ENCODE data around the gene INAVA.

INAVA gene

DNA sequence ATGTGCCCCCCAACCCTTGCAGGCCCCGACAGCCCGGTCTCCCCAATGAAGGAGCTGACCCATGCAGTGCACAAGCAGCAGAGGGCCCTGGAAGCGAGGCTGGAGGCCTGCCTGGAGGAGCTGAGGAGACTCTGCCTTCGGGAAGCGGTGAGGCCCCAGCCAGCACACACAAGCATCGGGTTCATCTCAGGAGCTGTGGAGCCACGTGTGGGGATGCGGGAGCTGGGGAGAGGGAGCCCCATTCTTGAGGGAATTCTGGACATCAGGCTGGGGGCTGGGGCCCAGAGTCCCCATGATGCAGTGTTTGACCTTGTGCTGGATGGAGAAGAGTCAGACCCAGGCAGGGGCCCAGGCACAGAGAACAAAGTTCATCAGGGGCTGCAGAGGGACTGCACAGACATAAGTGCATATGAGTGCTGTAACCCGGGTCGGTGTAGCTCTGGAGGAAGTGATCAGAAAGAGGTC lies 4.8 kb downstream of the INAVA start:
- H3K4me1 ChIP-seq (ENCODE audit: control insufficient read depth, low read length): no peaks in the 10 kb centered on the region
- H3K4me2 ChIP-seq (ENCODE audit: low read length): no peak overlapping the region
- H3K79me2 ChIP-seq (ENCODE audit: control insufficient read depth, low read length): no peaks in the 10 kb centered on the region
- H3K36me3 ChIP-seq (ENCODE audit: control insufficient read depth, low read length): no peaks in the 10 kb centered on the region
- no peak overlapping the region for H3K27ac ChIP-seq (ENCODE audit: low read depth, low read length)
- TF ChIP-seq, protein P1, sequence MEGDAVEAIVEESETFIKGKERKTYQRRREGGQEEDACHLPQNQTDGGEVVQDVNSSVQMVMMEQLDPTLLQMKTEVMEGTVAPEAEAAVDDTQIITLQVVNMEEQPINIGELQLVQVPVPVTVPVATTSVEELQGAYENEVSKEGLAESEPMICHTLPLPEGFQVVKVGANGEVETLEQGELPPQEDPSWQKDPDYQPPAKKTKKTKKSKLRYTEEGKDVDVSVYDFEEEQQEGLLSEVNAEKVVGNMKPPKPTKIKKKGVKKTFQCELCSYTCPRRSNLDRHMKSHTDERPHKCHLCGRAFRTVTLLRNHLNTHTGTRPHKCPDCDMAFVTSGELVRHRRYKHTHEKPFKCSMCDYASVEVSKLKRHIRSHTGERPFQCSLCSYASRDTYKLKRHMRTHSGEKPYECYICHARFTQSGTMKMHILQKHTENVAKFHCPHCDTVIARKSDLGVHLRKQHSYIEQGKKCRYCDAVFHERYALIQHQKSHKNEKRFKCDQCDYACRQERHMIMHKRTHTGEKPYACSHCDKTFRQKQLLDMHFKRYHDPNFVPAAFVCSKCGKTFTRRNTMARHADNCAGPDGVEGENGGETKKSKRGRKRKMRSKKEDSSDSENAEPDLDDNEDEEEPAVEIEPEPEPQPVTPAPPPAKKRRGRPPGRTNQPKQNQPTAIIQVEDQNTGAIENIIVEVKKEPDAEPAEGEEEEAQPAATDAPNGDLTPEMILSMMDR (IDR thresholded peaks at IDR 0.05; ENCODE audit: low read depth, low read length, poor library complexity, severe bottlenecking): no peak
- TF ChIP-seq EZH2phosphoT487 (IDR thresholded peaks at IDR 0.05; ENCODE audit: borderline replicate concordance, low read length): no peak
- no peaks in the 10 kb centered on the region for H3K9me2 ChIP-seq (replicated peaks; ENCODE audit: control insufficient read depth, low read length)
- no peak overlapping the region for H3K4me3 ChIP-seq (ENCODE audit: low read length)
- H4K20me1 ChIP-seq (ENCODE audit: control insufficient read depth, insufficient read depth, low read depth, low read length): no peaks in the 10 kb centered on the region
- H3F3A ChIP-seq (ENCODE audit: control insufficient read depth, insufficient read depth): no peaks in the 10 kb centered on the region
- H3K27me3 ChIP-seq (ENCODE audit: control insufficient read depth, low read length): peaks cover 11% of the 10 kb centered on the region
- no peaks in the 10 kb centered on the region for H3K9me3 ChIP-seq (ENCODE audit: control insufficient read depth, insufficient read depth, low read length)

DNA sequence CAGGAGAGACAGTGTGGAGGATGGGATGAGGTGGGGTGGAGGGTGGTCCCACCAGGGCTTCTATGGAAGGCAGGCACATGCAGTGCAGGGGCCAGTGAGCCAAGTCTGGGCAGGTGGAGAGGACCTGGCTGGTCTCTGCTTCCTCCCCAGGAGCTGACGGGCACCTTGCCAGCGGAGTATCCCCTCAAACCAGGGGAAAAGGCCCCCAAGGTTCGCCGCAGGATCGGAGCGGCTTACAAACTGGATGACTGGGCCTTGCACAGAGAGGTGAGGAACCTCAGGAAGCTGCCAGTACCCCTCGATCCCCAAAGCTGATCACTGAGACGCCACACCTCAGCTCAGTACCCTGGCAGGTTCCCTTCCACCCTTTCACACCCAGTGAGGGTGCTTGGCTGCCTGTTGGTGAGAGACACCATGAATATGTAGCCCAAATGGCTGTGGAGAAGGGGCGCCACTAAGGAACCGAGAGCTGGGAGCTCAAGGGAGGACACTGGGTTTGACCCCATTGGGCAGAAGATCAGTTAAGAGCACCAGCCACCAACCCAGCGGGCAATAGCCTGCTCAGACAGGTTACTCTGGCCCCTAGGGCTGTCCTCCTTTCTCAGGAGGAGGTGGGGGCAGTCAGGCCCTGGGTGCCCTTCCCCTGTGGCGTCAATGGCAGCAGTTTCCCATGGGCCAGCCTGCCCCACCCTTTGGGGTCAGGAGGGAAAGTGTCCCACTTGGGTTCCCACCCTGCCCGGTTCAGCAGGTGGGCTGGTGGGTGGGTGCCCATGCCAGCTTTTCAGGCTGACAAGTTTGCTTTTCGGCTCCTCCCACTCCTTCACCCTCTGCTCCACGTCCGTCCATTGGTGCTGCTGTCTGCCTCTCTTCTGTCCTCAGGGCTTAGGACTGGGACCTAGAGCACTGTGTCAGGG lies 5.5 kb downstream of the INAVA start:
- H3K79me2 ChIP-seq (ENCODE audit: control insufficient read depth, low read length): no peaks in the 10 kb centered on the region
- no peaks in the 10 kb centered on the region for H3K4me1 ChIP-seq (ENCODE audit: control insufficient read depth, low read length)
- H3K27ac ChIP-seq (ENCODE audit: low read depth, low read length): no peak overlapping the region
- no peak overlapping the region for H3K4me3 ChIP-seq (ENCODE audit: low read length)
- no peaks in the 10 kb centered on the region for H4K20me1 ChIP-seq (ENCODE audit: control insufficient read depth, insufficient read depth, low read depth, low read length)
- H3K9me3 ChIP-seq (ENCODE audit: control insufficient read depth, insufficient read depth, low read length): no peaks in the 10 kb centered on the region
- H3K4me2 ChIP-seq (ENCODE audit: low read length): no peak overlapping the region
- no peaks in the 10 kb centered on the region for H3K9me2 ChIP-seq (replicated peaks; ENCODE audit: control insufficient read depth, low read length)
- no peaks in the 10 kb centered on the region for H3F3A ChIP-seq (ENCODE audit: control insufficient read depth, insufficient read depth)
- TF ChIP-seq, protein P1 (IDR thresholded peaks at IDR 0.05; ENCODE audit: low read depth, low read length, poor library complexity, severe bottlenecking): no peak
- no peak for TF ChIP-seq EZH2phosphoT487 (IDR thresholded peaks at IDR 0.05; ENCODE audit: borderline replicate concordance, low read length)
- peaks cover 6% of the 10 kb centered on the region; the same call in 1 of the 2 replicates for H3K27me3 ChIP-seq (ENCODE audit: control insufficient read depth, low read length)
- no peaks in the 10 kb centered on the region for H3K36me3 ChIP-seq (ENCODE audit: control insufficient read depth, low read length)

DNA sequence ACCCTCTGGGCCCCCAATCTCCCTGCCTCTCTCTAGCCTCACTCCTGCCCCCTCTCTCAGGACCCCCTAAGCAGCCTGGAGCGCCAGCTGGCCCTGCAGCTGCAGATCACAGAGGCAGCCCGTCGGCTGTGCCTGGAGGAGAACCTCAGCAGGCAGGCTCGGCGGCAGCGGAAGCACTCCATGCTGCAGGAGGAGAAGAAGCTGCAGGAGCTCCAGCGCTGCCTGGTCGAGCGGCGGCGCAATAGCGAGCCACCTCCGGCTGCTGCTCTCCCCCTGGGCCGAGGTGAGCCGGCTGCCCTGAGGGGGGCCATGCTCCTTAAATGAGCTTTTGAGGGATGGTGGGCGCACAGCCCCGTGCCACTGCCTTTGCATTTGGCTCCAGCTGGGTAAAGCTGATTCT lies 6.2 kb downstream of the INAVA start:
- Histone ChIP-seq H3K9me3 (ENCODE audit: control insufficient read depth, insufficient read depth, low read length) (no peaks in the 10 kb centered on the region), H3F3A (ENCODE audit: control insufficient read depth, insufficient read depth) (no peaks in the 10 kb centered on the region), H3K79me2 (ENCODE audit: control insufficient read depth, low read length) (no peaks in the 10 kb centered on the region), H3K27ac (ENCODE audit: low read depth, low read length) (no peak overlapping the region), H3K4me1 (ENCODE audit: control insufficient read depth, low read length) (no peaks in the 10 kb centered on the region), H4K20me1 (ENCODE audit: control insufficient read depth, insufficient read depth, low read depth, low read length) (no peaks in the 10 kb centered on the region), H3K4me3 (ENCODE audit: low read length) (no peak overlapping the region), H3K9me2 (replicated peaks; ENCODE audit: control insufficient read depth, low read length) (no peaks in the 10 kb centered on the region), H3K27me3 (ENCODE audit: control insufficient read depth, low read length) (peaks cover 6% of the 10 kb centered on the region; the same call in 1 of the 2 replicates), H3K36me3 (ENCODE audit: control insufficient read depth, low read length) (no peaks in the 10 kb centered on the region), H3K4me2 (ENCODE audit: low read length) (no peak overlapping the region)
- TF ChIP-seq, protein P1 (IDR thresholded peaks at IDR 0.05; ENCODE audit: low read depth, low read length, poor library complexity, severe bottlenecking): no peak
- no peak for TF ChIP-seq EZH2phosphoT487 (IDR thresholded peaks at IDR 0.05; ENCODE audit: borderline replicate concordance, low read length)

All from DOHH2 (cell line).